Suprapubic skin (tissue), 4 donors: ENCODE measurements around the gene NPTX1. TPM values are rescaled to one million over a fixed set of nuclear protein-coding genes. Genes with fewer than 3 reads are reported as not detected.

Experiments used
- DNase-seq, 2 donors: peaks; one replicate each; pipeline ENCODE4 v3.0.0-alpha.2; 2019; ENCODE audit warnings: low spot score in 2 of 2
- H3K27ac ChIP-seq: fragments of 200-600 bp; sonication (generic); one replicate; pipeline ENCODE4 v1.5.1; 2019
- H3K27me3 ChIP-seq: fragments of 200-600 bp; sonication (generic); one replicate; pipeline ENCODE4 v1.5.1; 2019
- H3K36me3 ChIP-seq: fragments of 200-600 bp; sonication (generic); one replicate; pipeline ENCODE4 v1.5.1; 2019
- H3K4me1 ChIP-seq: fragments of 200-600 bp; sonication (generic); one replicate; pipeline ENCODE4 v1.5.1; 2019
- H3K4me3 ChIP-seq: fragments of 200-600 bp; sonication (generic); one replicate; pipeline ENCODE4 v1.5.1; 2019; ENCODE audit warnings: mild to moderate bottlenecking
- H3K9me3 ChIP-seq: fragments of 200-600 bp; sonication (generic); one replicate; pipeline ENCODE4 v1.5.1; 2019
- CTCF ChIP-seq, 2 donors: fragments of 200-600 bp in 1 of 2; fragments of 450-650 bp in 1 of 2; sonication (generic) in 1 of 2; IDR thresholded peaks; one replicate each; pipeline ENCODE4 v1.5.1; 2016 to 2019; ENCODE audit warnings: antibody characterized with exemption in 2 of 2, mild to moderate bottlenecking in 1 of 2, moderate library complexity in 1 of 2
- EP300 ChIP-seq: sonication (generic); formaldehyde crosslinking; IDR thresholded peaks from one replicate; pipeline ENCODE4 v1.6.1; 2017; ENCODE audit warnings: antibody characterized with exemption
- POLR2A ChIP-seq, 2 donors: fragments of 450-650 bp; IDR thresholded peaks; one replicate each; pipeline ENCODE4 v1.6.1; 2017; ENCODE audit warnings: antibody characterized with exemption in 2 of 2, mild to moderate bottlenecking in 2 of 2, moderate library complexity in 2 of 2
- POLR2AphosphoS5 ChIP-seq, 3 donors: sonication (generic); formaldehyde crosslinking; IDR thresholded peaks; one replicate each; pipeline ENCODE4 v1.6.1; 2017; ENCODE audit warnings: antibody characterized with exemption in 3 of 3
- WGBS: methylation state at CpG from one replicate; pipeline ENCODE4 v1.1.5; 2018; 5-methylcytosine and 5-hydroxymethylcytosine counted together
- total RNA-seq, 4 donors: library from RNA; depleted of rRNA; stranded (reverse); fragments of >200 nt; gene quantifications; one replicate each; pipeline ENCODE4 v1.1.0, GENCODE V29; 2016

NPTX1 gene
- total RNA-seq, 4 donors from 2014 or later = 0.72 to 4.2 (median 3.7) TPM

DNA sequence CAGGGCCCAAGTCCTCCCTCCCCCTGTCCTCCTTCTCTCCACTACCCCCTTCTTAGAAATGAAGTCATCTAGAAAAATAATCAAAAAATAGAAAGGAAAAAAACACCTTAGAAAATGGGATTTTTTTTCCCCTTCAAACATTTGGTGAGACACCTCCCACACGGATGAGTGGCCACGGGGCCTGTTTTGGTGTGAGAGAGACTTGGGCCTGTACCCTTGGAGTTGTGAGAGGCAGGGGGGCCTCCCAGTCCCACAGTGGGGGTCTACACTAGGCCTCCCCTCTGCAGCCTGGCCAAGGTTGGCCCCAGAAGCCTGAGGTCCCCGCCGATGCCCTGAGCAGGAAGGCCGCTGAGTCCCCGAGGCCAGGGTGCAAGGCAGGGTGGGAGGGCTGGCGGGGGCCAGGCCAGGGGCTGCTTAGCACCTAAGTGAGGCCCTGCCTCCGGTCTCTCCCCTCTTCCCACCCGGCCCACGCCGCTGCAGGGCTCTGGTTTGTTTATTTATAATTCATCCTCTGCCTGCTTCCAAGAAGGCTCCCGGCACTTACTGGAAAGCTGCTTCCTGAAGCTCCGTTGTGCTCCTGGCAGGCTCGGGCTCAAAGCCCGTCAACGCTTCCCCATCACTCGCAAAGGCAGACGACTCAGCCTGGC is 26.4 kb downstream of the NPTX1 start:
- Histone ChIP-seq H3K4me3 (no peak overlapping the region), H3K27ac (no peak overlapping the region), H3K36me3 (no peaks in the 10 kb centered on the region), H3K4me1 (peaks cover 16% of the 10 kb centered on the region), H3K27me3 (no peaks in the 10 kb centered on the region), H3K9me3 (no peaks in the 10 kb centered on the region)
- DNase-seq = no peak
- TF ChIP-seq EP300 (no peak), POLR2A (IDR thresholded peaks at IDR 0.05) (no peak), CTCF (IDR thresholded peaks at IDR 0.05) (no peak), POLR2AphosphoS5 (IDR thresholded peaks at IDR 0.05) (no peak)
- 66% methylated on average over 18 of the region's 18 CpGs for WGBS

- Histone ChIP-seq H3K9me3 (no peaks in the 10 kb centered on the region), H3K4me3 (no peak overlapping the region), H3K27ac (no peak overlapping the region), H3K36me3 (no peaks in the 10 kb centered on the region), H3K4me1 (peaks cover 14% of the 10 kb centered on the region), H3K27me3 (no peaks in the 10 kb centered on the region)
- TF ChIP-seq EP300 (no peak), CTCF (IDR thresholded peaks at IDR 0.05) (no peak), POLR2A (IDR thresholded peaks at IDR 0.05) (no peak)
- no peak for DNase-seq
- 85% methylated on average over 24 of the region's 27 CpGs for WGBS
Observed at GRCh38 chr17:80449194-80449929, 27.0 kb downstream of the NPTX1 start.

DNA sequence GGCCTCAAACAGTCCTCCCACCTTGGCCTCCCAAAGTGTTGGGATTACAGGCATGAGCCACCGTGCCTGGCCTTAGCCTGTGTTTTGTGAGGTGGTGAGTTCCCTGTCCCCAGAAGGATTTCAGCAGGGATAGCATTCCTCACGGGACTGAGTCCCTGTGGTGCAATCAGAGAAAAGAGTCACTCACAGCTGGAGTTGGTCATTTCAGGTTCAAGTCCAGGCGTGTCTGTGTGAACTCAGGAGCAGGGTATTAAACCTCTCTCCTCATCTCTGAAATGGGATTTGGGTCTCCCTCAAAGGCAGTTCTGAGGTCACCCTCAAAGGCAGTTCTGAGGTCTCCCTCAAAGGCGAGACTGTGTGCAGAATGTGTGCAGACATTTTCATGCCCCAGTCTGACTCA is 28.6 kb downstream of the NPTX1 start:
- no peak overlapping the region for H3K4me3 ChIP-seq
- TF ChIP-seq POLR2A (IDR thresholded peaks at IDR 0.05) (no peak), EP300 (no peak), POLR2AphosphoS5 (IDR thresholded peaks at IDR 0.05) (no peak), CTCF (IDR thresholded peaks at IDR 0.05) (no peak)
- WGBS = 86% methylated on average over 4 of the region's 4 CpGs
- H3K36me3 ChIP-seq = no peaks in the 10 kb centered on the region
- H3K4me1 ChIP-seq = no peaks in the 10 kb centered on the region
- no peak overlapping the region for H3K27ac ChIP-seq
- no peaks in the 10 kb centered on the region for H3K27me3 ChIP-seq
- no peaks in the 10 kb centered on the region for H3K9me3 ChIP-seq
- no peak for DNase-seq

- Histone ChIP-seq H3K4me3 (no peak overlapping the region), H3K9me3 (no peaks in the 10 kb centered on the region), H3K36me3 (no peaks in the 10 kb centered on the region), H3K27ac (no peak overlapping the region), H3K27me3 (no peaks in the 10 kb centered on the region), H3K4me1 (no peaks in the 10 kb centered on the region)
- no peak for DNase-seq
- TF ChIP-seq CTCF (IDR thresholded peaks at IDR 0.05) (no peak), POLR2AphosphoS5 (IDR thresholded peaks at IDR 0.05) (no peak), EP300 (no peak), POLR2A (IDR thresholded peaks at IDR 0.05) (no peak)
- WGBS = 67% methylated on average over 7 of the region's 12 CpGs
Observed at GRCh38 chr17:80446645-80447405, 29.6 kb downstream of the NPTX1 start.

GRCh38 chr17:80445726-80446110 is 30.7 kb downstream of the NPTX1 start:
- no peak overlapping the region for H3K27ac ChIP-seq
- TF ChIP-seq CTCF (IDR thresholded peaks at IDR 0.05) (no peak), EP300 (no peak), POLR2A (IDR thresholded peaks at IDR 0.05) (no peak), POLR2AphosphoS5 (IDR thresholded peaks at IDR 0.05) (no peak)
- no peak overlapping the region for H3K4me3 ChIP-seq
- no peaks in the 10 kb centered on the region for H3K4me1 ChIP-seq
- no peaks in the 10 kb centered on the region for H3K36me3 ChIP-seq
- DNase-seq = no peak
- H3K27me3 ChIP-seq = no peaks in the 10 kb centered on the region
- WGBS = no CpG with 5 or more reads among the region's 10 CpGs
- no peaks in the 10 kb centered on the region for H3K9me3 ChIP-seq
